Activated naive CD4-positive, alpha-beta T cell treated with anti-CD3 and anti-CD28 coated beads for 36 hours (primary cell): ENCODE measurements around the gene AATK. TPM values are rescaled to one million over a fixed set of nuclear protein-coding genes. Genes with fewer than 3 reads are reported as not detected.

ENCODE experiments used
- CTCF ChIA-PET: fragments of 350-600 bp; sonication (Branson Sonifier 250); formaldehyde crosslinking; loops from one replicate; lab custom pipeline; 2021; ENCODE audit warnings: antibody characterized with exemption; lab: Charles Lee
- DNase-seq: peaks from one replicate; pipeline ENCODE4 v3.0.0-alpha.2; 2020
- H3K27ac Mint-ChIP-seq: one replicate; pipeline ENCODE4 v1.8.0; 2021; ENCODE audit warnings: mild to moderate bottlenecking, mixed read lengths
- H3K27me3 Mint-ChIP-seq: one replicate; pipeline ENCODE4 v1.8.0; 2021; ENCODE audit warnings: low read depth, mixed read lengths
- H3K36me3 Mint-ChIP-seq: one replicate; pipeline ENCODE4 v1.8.0; 2021; ENCODE audit warnings: low read depth, mixed read lengths
- H3K4me1 Mint-ChIP-seq: one replicate; pipeline ENCODE4 v1.8.0; 2021; ENCODE audit warnings: low read depth, mixed read lengths
- H3K4me3 Mint-ChIP-seq: one replicate; pipeline ENCODE4 v1.8.0; 2021; ENCODE audit warnings: mild to moderate bottlenecking, moderate library complexity, mixed read lengths
- H3K9me3 Mint-ChIP-seq: one replicate; pipeline ENCODE4 v1.8.0; 2021; ENCODE audit warnings: mixed read lengths
- intact Hi-C: fragments of 100-400 bp; cut with micrococcal nuclease; formaldehyde crosslinking; loops from one replicate; pipeline ENCODE4 v1.15.1; 2023
- total RNA-seq, 2 experiments: library from RNA; stranded (reverse); gene quantifications; one replicate each; pipeline ENCODE4 v1.2.3, GENCODE V29; 2021

Gene AATK
- total RNA-seq, 2 experiments from 2014 or later = 0.32 TPM; not detected in 1

DNA sequence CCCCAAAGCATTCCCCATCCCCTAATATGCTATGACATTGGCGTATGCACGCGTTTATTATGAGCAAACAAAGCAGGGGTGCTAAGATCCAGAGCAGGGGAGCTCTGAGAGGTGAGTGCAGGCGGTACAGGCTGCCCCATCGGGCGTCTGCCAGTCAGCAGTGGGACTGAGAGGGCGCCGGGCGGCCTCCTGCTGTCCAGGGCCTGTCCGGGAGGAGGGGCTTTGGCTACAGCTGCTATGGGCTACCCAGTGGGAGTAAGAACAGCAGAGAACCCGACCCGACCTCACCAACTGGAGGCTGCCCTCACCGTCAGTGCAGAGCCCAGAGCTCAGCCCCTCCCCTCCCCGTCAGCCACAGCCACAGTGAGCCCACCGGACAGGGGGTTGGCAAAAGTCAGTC is 18.5 kb upstream of the AATK start:
- Mint-ChIP-seq H3K4me1 (no peaks in the 10 kb centered on the region), H3K27me3 (peaks cover 4% of the 10 kb centered on the region)

DNA sequence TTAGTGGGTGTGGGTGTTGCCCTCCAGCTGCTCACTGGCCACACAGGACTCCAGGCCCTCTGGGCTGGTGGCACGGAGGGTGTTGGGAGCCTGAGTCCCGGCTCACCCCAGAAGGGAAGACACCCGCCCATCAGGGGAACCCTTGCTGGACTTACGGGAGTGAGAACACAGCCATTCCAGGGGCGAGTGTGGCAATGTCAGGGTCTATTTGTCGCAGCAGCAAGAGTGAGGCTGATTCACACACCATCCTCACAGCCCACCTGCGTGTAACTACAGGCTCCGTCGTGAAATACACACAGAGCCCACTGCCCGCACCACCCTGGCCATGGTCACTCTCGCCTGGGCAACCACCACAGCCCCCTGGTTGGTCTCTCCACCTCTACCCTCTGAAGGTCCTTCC is 17.8 kb upstream of the AATK start:
- H3K4me3 Mint-ChIP-seq = no peak overlapping the region
- CTCF ChIA-PET = no interaction called here
- DNase-seq = no peak
- no peaks in the 10 kb centered on the region for H3K9me3 Mint-ChIP-seq
- intact Hi-C loops = no loop called here
- H3K36me3 Mint-ChIP-seq = no peaks in the 10 kb centered on the region
- peaks cover 4% of the 10 kb centered on the region for H3K27me3 Mint-ChIP-seq
- H3K27ac Mint-ChIP-seq = no peak overlapping the region
- no peaks in the 10 kb centered on the region for H3K4me1 Mint-ChIP-seq

More for the DNA sequence above, 18.5 kb upstream of the AATK start:
- intact Hi-C loops = no loop called here
- Mint-ChIP-seq H3K36me3 (no peaks in the 10 kb centered on the region), H3K9me3 (no peaks in the 10 kb centered on the region), H3K27ac (no peak overlapping the region), H3K4me3 (no peak overlapping the region)
- CTCF ChIA-PET = no interaction called here
- no peak for DNase-seq

DNA sequence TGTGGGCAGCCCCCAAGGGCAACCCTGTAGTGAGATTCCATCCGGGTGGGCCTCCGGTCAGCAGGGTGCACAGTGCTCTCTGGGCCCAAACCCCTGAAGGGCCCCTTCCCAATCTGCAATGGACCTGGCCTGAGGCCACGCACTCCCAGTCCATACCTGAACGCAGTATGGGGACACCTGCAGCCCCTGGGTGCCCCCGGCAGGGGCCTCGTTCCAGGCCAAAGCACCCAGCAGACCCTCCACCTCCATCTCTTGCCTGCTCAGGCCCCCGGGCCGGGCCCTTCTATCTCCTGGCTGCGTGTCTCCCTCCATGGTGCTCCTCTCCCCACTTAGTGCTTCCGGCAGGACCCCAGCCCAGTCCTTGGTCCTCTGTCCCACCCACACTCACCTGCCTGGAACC is 17.3 kb upstream of the AATK start:
- Mint-ChIP-seq H3K36me3 (no peaks in the 10 kb centered on the region), H3K27ac (no peak overlapping the region), H3K27me3 (peaks cover 4% of the 10 kb centered on the region), H3K4me3 (no peak overlapping the region), H3K9me3 (no peaks in the 10 kb centered on the region), H3K4me1 (no peaks in the 10 kb centered on the region)
- intact Hi-C loops = no loop called here
- DNase-seq = no peak
- CTCF ChIA-PET = no interaction called here

DNA sequence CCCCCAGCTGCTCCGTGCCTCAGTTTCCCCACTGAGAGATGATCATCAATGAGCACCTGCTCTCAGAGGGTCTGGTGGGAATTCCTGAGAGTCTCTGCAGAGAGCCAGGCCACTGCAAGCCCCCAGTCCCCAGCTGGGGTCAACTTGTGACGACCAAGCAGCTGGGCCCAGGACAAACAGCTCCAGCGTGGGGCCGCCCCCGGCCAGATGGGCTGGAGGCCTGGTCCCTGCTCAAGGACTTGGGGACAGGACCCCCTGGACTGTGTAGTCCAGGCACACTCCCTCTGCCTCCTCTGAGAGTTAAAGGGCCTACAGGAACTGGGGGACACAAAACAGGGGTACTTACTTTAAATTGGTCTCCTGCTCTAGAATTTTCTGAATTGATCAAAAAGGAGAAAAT is 16.6 kb upstream of the AATK start:
- intact Hi-C loops = no loop called here
- Mint-ChIP-seq H3K27me3 (peaks cover 4% of the 10 kb centered on the region), H3K4me1 (no peaks in the 10 kb centered on the region), H3K27ac (no peak overlapping the region), H3K9me3 (no peaks in the 10 kb centered on the region), H3K4me3 (no peak overlapping the region), H3K36me3 (no peaks in the 10 kb centered on the region)
- CTCF ChIA-PET = no interaction called here
- no peak for DNase-seq

DNA sequence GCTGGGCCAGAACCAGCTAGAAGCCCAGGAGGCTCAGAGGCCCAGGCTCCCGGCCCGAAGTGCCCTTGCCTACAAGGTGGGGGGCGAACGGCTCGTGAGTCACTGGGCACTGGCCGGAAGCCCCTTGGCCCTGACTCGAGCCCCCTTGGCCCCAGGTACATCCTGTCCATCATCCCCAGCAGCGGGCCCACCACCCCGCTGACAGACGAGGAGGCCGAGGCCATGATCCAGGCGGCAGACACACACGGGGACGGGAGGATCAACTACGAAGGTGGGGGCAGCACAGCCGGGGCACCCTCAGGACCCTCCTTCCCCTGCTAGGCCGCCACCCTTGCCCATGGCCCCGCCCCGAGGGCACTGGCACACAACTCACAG is 15.8 kb upstream of the AATK start:
- intact Hi-C loops = no loop called here
- peaks cover 4% of the 10 kb centered on the region for H3K27me3 Mint-ChIP-seq
- DNase-seq = no peak
- no peaks in the 10 kb centered on the region for H3K36me3 Mint-ChIP-seq
- CTCF ChIA-PET = no interaction called here
- H3K4me1 Mint-ChIP-seq = no peaks in the 10 kb centered on the region
- H3K9me3 Mint-ChIP-seq = no peaks in the 10 kb centered on the region
- H3K4me3 Mint-ChIP-seq = no peak overlapping the region
- no peak overlapping the region for H3K27ac Mint-ChIP-seq

DNA sequence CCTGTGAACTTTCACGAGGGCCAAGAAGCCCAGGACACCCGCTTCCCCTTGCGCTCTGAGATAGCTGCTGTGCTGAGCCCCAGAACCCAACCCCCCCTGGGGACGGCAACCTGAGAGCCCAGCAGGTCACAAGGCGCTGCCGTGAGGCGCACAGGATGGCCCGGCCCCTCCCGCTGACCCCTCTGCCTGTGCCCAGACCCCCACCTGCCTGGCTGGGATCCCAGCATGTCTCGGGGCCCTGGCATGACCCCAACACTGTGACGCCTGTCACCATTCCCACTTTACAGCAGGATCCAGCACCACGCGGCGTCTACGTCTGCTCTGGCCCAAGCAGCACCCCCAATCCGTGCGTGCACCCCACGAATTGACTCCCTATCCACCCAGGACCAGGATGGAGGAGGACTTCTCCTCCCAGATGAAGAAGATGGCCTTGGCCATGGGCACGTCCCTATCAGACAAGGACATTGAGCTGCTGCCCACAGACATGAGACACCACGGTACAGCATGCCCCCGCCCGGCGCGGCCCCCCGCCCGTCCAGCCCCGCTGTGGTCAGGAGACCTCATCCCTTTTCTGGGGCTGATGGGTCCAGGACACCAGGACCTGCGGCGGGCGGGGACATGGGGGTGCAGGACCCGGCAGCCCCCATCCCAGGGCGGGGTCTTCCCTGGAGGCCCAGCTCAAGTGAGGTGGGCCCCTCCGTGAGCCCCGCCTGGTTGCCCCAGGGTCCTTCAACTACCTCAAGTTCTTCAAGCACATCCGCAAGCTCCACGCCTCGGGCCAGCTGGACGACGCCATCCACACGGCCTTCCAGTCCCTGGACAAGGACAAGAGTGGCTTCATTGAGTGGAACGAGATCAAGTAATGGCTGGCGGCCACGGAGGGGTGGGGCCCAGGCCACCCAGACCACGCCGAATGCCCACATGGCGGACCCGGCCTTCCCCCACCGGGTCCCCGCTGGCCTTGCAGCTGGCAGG is 15.1 kb upstream of the AATK start:
- intact Hi-C loops = no loop called here
- H3K27ac Mint-ChIP-seq = no peak overlapping the region
- H3K9me3 Mint-ChIP-seq = no peaks in the 10 kb centered on the region
- CTCF ChIA-PET = no interaction called here
- H3K27me3 Mint-ChIP-seq = peaks cover 4% of the 10 kb centered on the region
- no peak overlapping the region for H3K4me3 Mint-ChIP-seq
- no peaks in the 10 kb centered on the region for H3K36me3 Mint-ChIP-seq
- no peaks in the 10 kb centered on the region for H3K4me1 Mint-ChIP-seq
- no peak for DNase-seq

DNA sequence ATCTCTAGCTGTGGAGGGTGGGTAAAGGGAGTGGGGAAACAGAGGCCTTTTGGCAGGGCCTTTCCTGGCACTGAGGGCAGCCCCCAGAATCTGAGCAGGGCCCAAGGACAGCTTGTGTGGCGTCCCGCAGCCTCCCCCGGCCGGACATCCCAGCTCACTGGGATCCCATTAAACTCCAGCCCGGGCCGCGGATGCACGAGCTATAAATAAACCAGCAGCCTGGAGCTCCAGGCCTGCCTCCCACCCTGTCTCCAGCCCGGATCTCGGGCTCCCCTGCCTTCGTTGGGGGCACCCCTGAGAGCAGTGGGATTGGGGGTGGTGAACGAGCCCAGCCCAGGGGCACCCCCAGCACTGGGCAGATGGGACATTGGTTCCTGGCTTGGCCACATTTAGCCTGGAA is 13.8 kb upstream of the AATK start:
- intact Hi-C loops = no loop called here
- peaks cover 4% of the 10 kb centered on the region for H3K27me3 Mint-ChIP-seq
- no peaks in the 10 kb centered on the region for H3K36me3 Mint-ChIP-seq
- H3K9me3 Mint-ChIP-seq = no peaks in the 10 kb centered on the region
- H3K4me3 Mint-ChIP-seq = no peak overlapping the region
- no peak overlapping the region for H3K27ac Mint-ChIP-seq
- DNase-seq = no peak
- no peaks in the 10 kb centered on the region for H3K4me1 Mint-ChIP-seq
- CTCF ChIA-PET = no interaction called here

DNA sequence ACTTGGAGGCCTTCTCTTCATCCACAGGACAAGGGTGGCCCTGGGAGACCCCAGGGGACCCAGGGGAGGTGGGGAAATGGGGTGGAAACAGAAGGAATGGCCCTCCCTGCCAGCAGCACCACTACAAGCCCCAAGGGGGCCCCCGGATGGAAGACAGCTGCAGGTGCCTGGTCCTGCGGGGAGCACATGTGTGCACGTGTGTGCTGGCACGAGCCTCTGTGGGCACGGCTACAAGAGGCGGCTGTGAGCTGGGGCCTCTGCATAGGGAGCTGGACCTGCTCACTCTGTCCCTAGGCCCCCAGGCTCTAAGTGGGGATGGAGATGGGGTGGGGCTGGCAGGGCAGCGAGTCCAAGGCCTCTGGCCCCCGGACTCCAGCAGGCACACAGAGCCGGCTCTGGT is 13.2 kb upstream of the AATK start:
- H3K27ac Mint-ChIP-seq = no peak overlapping the region
- no peaks in the 10 kb centered on the region for H3K36me3 Mint-ChIP-seq
- CTCF ChIA-PET = no interaction called here
- intact Hi-C loops = no loop called here
- DNase-seq = no peak
- no peaks in the 10 kb centered on the region for H3K4me1 Mint-ChIP-seq
- H3K27me3 Mint-ChIP-seq = peaks cover 2% of the 10 kb centered on the region
- H3K4me3 Mint-ChIP-seq = no peak overlapping the region
- H3K9me3 Mint-ChIP-seq = no peaks in the 10 kb centered on the region

DNA sequence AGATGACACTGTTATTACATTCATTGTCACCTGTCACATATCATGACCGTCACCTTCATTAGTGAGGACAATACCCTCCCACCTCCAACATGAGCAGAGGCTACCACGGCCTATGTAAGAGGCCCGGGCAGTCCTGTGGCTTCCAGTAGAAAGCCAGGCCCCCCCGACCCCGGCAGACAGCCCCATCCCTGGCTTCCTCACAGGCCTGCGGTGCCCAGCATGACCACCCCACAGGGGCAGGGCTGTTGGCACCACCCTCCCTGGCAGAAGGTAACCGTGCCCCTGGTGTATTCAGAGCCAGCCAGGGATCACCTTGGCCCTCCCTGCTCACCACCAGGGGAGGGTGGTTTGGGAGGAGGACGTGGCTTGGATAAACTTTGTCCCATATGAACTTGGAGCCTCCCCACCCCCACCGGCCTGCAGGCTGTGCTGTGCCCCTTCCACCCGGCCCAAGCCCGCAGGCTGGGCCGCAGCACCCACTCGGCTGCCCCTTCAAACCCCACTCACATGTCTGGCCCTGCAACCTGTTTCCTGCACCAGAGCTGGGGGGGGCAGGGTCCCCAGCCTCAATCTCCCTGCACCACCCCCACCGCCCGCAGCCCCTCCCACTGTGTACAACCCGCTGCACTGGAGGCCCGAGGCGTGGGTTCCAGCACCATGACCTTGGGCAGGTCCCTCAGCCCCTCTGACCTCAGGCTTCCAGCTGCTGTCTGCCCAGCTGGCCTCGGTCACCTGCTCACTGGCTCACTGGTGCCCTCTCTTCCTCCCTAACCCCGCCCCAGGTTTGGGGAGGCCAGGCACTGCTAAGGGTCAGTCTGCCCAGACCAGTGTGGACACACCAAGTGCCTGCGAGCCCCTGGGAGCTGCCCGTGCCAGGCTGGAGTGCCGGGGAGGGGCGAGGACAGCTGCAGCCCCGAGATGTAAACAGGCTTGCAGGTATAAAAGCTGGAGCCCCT is 12.4 kb upstream of the AATK start:
- no peak overlapping the region for H3K27ac Mint-ChIP-seq
- intact Hi-C loops = no loop called here

DNA sequence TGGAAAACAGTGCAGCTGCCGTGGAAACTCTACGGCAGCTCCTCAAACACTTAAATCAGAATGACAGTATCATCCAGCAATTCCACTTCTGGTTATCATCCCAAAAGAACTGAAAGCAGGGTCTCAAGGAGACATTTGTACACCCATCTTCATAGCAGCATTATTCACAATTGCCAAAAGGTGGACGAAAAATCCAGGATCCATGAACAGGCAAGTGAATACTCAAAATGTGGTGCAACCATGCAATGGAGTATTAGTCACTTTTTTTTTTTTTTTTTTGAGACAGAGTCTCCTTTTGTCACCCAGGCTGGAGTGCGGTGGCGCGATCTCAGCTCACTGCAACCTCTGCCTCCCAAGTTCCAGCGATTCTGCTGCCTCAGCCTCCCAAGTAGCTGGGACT is 10.6 kb upstream of the AATK start:
- Mint-ChIP-seq H3K36me3 (no peaks in the 10 kb centered on the region), H3K27ac (no peak overlapping the region), H3K9me3 (no peaks in the 10 kb centered on the region), H3K27me3 (no peaks in the 10 kb centered on the region), H3K4me1 (no peaks in the 10 kb centered on the region), H3K4me3 (no peak overlapping the region)
- CTCF ChIA-PET = no interaction called here
- intact Hi-C loops = no loop called here
- no peak for DNase-seq

More for the DNA sequence above, 12.4 kb upstream of the AATK start:
- DNase-seq = no peak
- no peaks in the 10 kb centered on the region for H3K9me3 Mint-ChIP-seq
- no peak overlapping the region for H3K4me3 Mint-ChIP-seq
- CTCF ChIA-PET = no interaction called here
- H3K27me3 Mint-ChIP-seq = no peaks in the 10 kb centered on the region
- no peaks in the 10 kb centered on the region for H3K36me3 Mint-ChIP-seq
- H3K4me1 Mint-ChIP-seq = no peaks in the 10 kb centered on the region

DNA sequence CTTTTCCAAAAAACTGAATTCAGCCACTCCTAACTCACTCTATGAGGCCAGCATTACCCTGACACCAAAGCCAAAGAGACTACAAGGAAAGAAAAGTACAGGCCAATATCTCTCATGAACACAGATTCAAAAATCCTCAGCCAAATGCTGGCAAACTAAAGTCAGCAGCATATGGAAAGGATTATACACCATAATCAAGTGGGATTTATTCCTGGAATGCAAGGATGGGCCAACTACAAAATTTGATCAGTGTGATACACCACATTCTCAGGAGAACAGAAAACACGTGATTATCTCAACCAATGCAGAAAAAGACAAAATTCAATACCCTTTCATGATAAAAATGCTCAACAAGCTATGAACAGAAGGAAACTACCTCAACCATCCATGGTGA is 7.7 kb upstream of the AATK start:
- Mint-ChIP-seq H3K27ac (no peak overlapping the region), H3K36me3 (no peaks in the 10 kb centered on the region), H3K9me3 (no peaks in the 10 kb centered on the region), H3K4me3 (no peak overlapping the region), H3K27me3 (no peaks in the 10 kb centered on the region), H3K4me1 (no peaks in the 10 kb centered on the region)
- CTCF ChIA-PET = no interaction called here
- intact Hi-C loops = no loop called here
- DNase-seq = no peak

DNA sequence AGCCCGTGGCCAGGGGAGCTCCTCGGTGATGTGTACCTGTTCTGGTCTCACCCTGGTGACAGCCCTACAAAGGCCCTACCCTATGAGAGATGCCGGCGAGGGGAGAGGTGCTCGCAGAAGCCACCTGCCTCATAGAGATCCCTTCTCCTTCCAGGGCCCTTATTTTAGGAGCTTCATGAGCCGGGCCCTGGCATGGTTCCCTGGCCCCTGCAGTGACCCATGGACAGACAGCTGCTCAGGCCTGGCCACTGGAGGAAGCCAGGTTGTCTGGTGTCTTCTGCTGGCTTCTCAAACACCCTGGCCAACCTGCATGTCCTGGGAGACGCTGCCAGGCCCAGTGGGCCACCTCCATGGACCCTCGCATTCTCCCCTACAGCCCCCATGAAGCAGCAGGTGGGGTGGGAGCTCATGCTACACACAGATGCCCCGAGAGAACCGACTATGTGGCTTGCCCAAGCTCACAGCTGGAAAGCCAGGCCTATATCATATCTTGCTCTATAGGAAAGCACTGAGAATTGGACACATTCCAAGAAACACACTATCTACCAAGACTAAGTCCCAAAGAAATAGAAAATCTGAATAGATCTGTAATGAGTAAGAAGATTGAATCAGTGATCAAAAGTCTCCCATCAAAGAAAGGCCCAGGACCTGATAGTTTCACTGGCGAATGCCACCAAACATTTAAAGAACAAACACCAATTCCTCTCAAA is 7.2 kb upstream of the AATK start:
- no peaks in the 10 kb centered on the region for H3K4me1 Mint-ChIP-seq
- CTCF ChIA-PET = interaction anchor here (0.7 kb wide), 1 partner anchor 211 kb away, joined by 3 read pairs; no protein-coding TSS in a partner anchor
- H3K9me3 Mint-ChIP-seq = no peaks in the 10 kb centered on the region
- H3K36me3 Mint-ChIP-seq = no peaks in the 10 kb centered on the region
- H3K27ac Mint-ChIP-seq = no peak overlapping the region
- DNase-seq = no peak
- intact Hi-C loops = no loop called here
- H3K4me3 Mint-ChIP-seq = no peak overlapping the region
- no peaks in the 10 kb centered on the region for H3K27me3 Mint-ChIP-seq
